GM04503 (cell line): ENCODE results near the gene SNORC.
"Not testable (repeated sequence)": the region's sequence is repeated elsewhere in the genome, so short reads cannot be mapped to it uniquely, and the experiment has no call there.

ENCODE experiments used
- DNase-seq: peaks from one replicate; pipeline ENCODE4 v3.0.0-alpha.2; 2012; ENCODE audit warnings: low read depth

The SNORC gene

GRCh38 chr2:232896720-232897597, 26.9 kb downstream of the SNORC start:
- DNase-seq: no peak

- no peak for DNase-seq
These were observed 27.7 kb downstream of the SNORC start for GRCh38 chr2:232897598-232898408.

- peak; percentile 5 for DNase-seq
These were observed 28.8 kb downstream of the SNORC start for GRCh38 chr2:232898592-232899543.

- DNase-seq: no peak
These were observed 31.0 kb downstream of the SNORC start for GRCh38 chr2:232900811-232901735.

- peak; percentile 50 for DNase-seq
These were observed 31.9 kb downstream of the SNORC start for GRCh38 chr2:232901736-232902578.

GRCh38 chr2:232903989-232904388, 33.9 kb downstream of the SNORC start:
- no peak for DNase-seq

GRCh38 chr2:232906867-232907717, 37.0 kb downstream of the SNORC start:
- not testable (repeated sequence) for DNase-seq

GRCh38 chr2:232907718-232908085, 37.6 kb downstream of the SNORC start:
- not testable (repeated sequence) for DNase-seq

- DNase-seq: no peak
These were observed 38.6 kb downstream of the SNORC start for GRCh38 chr2:232908695-232909094.

- no peak for DNase-seq
These were observed 40.3 kb downstream of the SNORC start for GRCh38 chr2:232910376-232910775.

- no peak for DNase-seq
These were observed 41.7 kb downstream of the SNORC start for GRCh38 chr2:232911712-232912277.

GRCh38 chr2:232913903-232914302, 43.8 kb downstream of the SNORC start:
- DNase-seq: no peak

GRCh38 chr2:232919141-232919540, 49.1 kb downstream of the SNORC start:
- DNase-seq: no peak

- DNase-seq: no peak
These were observed 50.0 kb downstream of the SNORC start for GRCh38 chr2:232920055-232920454.

- DNase-seq: no peak
These were observed 50.7 kb downstream of the SNORC start for GRCh38 chr2:232920760-232921159.

GRCh38 chr2:232924433-232924832, 54.4 kb downstream of the SNORC start:
- DNase-seq: no peak

GRCh38 chr2:232925153-232925820, 55.2 kb downstream of the SNORC start:
- DNase-seq: no peak

GRCh38 chr2:232925821-232926156, 55.7 kb downstream of the SNORC start:
- no peak for DNase-seq
